Spinal cord (tissue), 10 donors: Measurements from ENCODE around the gene SPNS3. TPM values are rescaled to one million over a fixed set of nuclear protein-coding genes. Genes with fewer than 3 reads are reported as not detected.

Source experiments
- DNase-seq, 6 donors: peaks; one replicate each; pipeline versions ENCODE4 v3.0.0 to v3.0.0-alpha.2; 2013 to 2015; ENCODE audit warnings: low spot score in 6 of 6, low read depth in 4 of 6
- H3K27ac ChIP-seq: one replicate; pipeline ENCODE4 v1.5.1; 2013; ENCODE audit warnings: low read depth, low read length, control low read depth
- H3K27me3 ChIP-seq: one replicate; pipeline ENCODE4 v1.6.1; 2013; ENCODE audit warnings: low read length; ENCODE audit not compliant: control insufficient read depth, insufficient read depth
- H3K36me3 ChIP-seq: one replicate; pipeline ENCODE4 v1.6.1; 2013; ENCODE audit warnings: low read length; ENCODE audit not compliant: control insufficient read depth, insufficient read depth
- H3K4me1 ChIP-seq: one replicate; pipeline ENCODE4 v1.6.1; 2013; ENCODE audit warnings: low read length; ENCODE audit not compliant: control insufficient read depth, insufficient read depth
- H3K4me3 ChIP-seq: one replicate; pipeline ENCODE4 v1.5.1; 2013; ENCODE audit warnings: low read depth, low read length, control low read depth
- H3K9me3 ChIP-seq: one replicate; pipeline ENCODE4 v1.6.1; 2013; ENCODE audit warnings: low read length; ENCODE audit not compliant: control insufficient read depth, insufficient read depth
- WGBS: methylation state at CpG from one replicate; pipeline ENCODE4 v1.1.5; 2013; ENCODE audit warnings: missing lambda C conversion rate; ENCODE audit not compliant: insufficient coverage; 5-methylcytosine and 5-hydroxymethylcytosine counted together
- polyA plus RNA-seq, 2 donors: library from polyadenylated mRNA; unstranded; fragments of 120-200 nt; gene quantifications; one replicate each; pipeline ENCODE4 v1.2.1, GENCODE V29; 2013; ENCODE audit not compliant: insufficient read length in 2 of 2
- total RNA-seq, 2 donors: library from RNA; depleted of rRNA in 1 of 2; stranded (reverse); fragments of 120-200 nt in 1 of 2; fragments of >200 nt in 1 of 2; gene quantifications; one replicate each; pipeline versions ENCODE4 v1.2.3 to v1.2.4, GENCODE V29; 2013 to 2014
- donor health status: healthy.

SPNS3 gene
- total and polyA plus RNA-seq, 4 donors, result 0.83 to 2.0 (median 1.6) TPM

- Histone ChIP-seq H3K4me3 (peak overlapping the region; percentile 56), H3K27ac (peak overlapping the region; percentile 25), H3K36me3 (peaks cover 8% of the 10 kb centered on the region), H3K27me3 (peaks cover 19% of the 10 kb centered on the region), H3K9me3 (no peaks in the 10 kb centered on the region), H3K4me1 (peaks cover 58% of the 10 kb centered on the region)
- WGBS, result under 1% methylated on average over 51 of the region's 53 CpGs
- peak in 3 of 6 donors; percentile 32 to 93 (median 79) for DNase-seq
These were observed 65.9 kb downstream of the SPNS3 start for GRCh38 chr17:4499431-4500190.

GRCh38 chr17:4500191-4500571 is 66.4 kb downstream of the SPNS3 start:
- Histone ChIP-seq H3K27me3 (peaks cover 19% of the 10 kb centered on the region), H3K4me1 (peaks cover 64% of the 10 kb centered on the region), H3K36me3 (peaks cover 8% of the 10 kb centered on the region), H3K9me3 (no peaks in the 10 kb centered on the region), H3K27ac (no peak overlapping the region), H3K4me3 (peak overlapping the region; percentile 56)
- peak in 2 of 6 donors; percentile 51 to 70 for DNase-seq
- 6% methylated on average over 5 of the region's 7 CpGs for whole genome bisulfite sequencing

- H3K4me3 ChIP-seq, result no peak overlapping the region
- peaks cover 10% of the 10 kb centered on the region for H3K36me3 ChIP-seq
- DNase-seq, result no peak
- peaks cover 77% of the 10 kb centered on the region for H3K4me1 ChIP-seq
- peaks cover 19% of the 10 kb centered on the region for H3K27me3 ChIP-seq
- WGBS, result no CpG with 5 or more reads among the region's 3 CpGs
- H3K27ac ChIP-seq, result no peak overlapping the region
- H3K9me3 ChIP-seq, result no peaks in the 10 kb centered on the region
These were observed 67.7 kb downstream of the SPNS3 start for GRCh38 chr17:4501295-4501949.

- H3K9me3 ChIP-seq, result no peaks in the 10 kb centered on the region
- H3K27me3 ChIP-seq, result peaks cover 19% of the 10 kb centered on the region
- DNase-seq, result no peak
- 56% methylated on average over 10 of the region's 18 CpGs for WGBS
- no peak overlapping the region for H3K27ac ChIP-seq
- peaks cover 14% of the 10 kb centered on the region for H3K36me3 ChIP-seq
- peaks cover 84% of the 10 kb centered on the region for H3K4me1 ChIP-seq
- no peak overlapping the region for H3K4me3 ChIP-seq
These were observed 68.9 kb downstream of the SPNS3 start for GRCh38 chr17:4502466-4503154.

- Histone ChIP-seq H3K4me3 (no peak overlapping the region), H3K9me3 (no peaks in the 10 kb centered on the region), H3K27me3 (peaks cover 19% of the 10 kb centered on the region), H3K27ac (no peak overlapping the region), H3K36me3 (peaks cover 14% of the 10 kb centered on the region), H3K4me1 (peaks cover 76% of the 10 kb centered on the region)
- WGBS, result 63% methylated on average over 4 of the region's 4 CpGs
- peak in 2 of 6 donors; percentile 65 to 76 for DNase-seq
These were observed 69.7 kb downstream of the SPNS3 start for GRCh38 chr17:4503283-4504025.

- H3K36me3 ChIP-seq, result peaks cover 14% of the 10 kb centered on the region
These were observed 70.4 kb downstream of the SPNS3 start for GRCh38 chr17:4504188-4504587.

GRCh38 chr17:4505187-4505586 is 71.4 kb downstream of the SPNS3 start:
- no peaks in the 10 kb centered on the region for H3K9me3 ChIP-seq
- peaks cover 11% of the 10 kb centered on the region for H3K27me3 ChIP-seq
- peaks cover 21% of the 10 kb centered on the region for H3K36me3 ChIP-seq
- no peak for DNase-seq
- 90% methylated on average over 5 of the region's 5 CpGs for WGBS
- H3K4me1 ChIP-seq, result peaks cover 80% of the 10 kb centered on the region
- H3K4me3 ChIP-seq, result no peak overlapping the region
- H3K27ac ChIP-seq, result no peak overlapping the region

More at GRCh38 chr17:4504188-4504587, 70.4 kb downstream of the SPNS3 start:
- Histone ChIP-seq H3K9me3 (no peaks in the 10 kb centered on the region), H3K4me1 (peaks cover 79% of the 10 kb centered on the region), H3K4me3 (no peak overlapping the region), H3K27ac (no peak overlapping the region), H3K27me3 (peaks cover 19% of the 10 kb centered on the region)
- no peak for DNase-seq
- 73% methylated on average over 5 of the region's 5 CpGs for WGBS

- no peaks in the 10 kb centered on the region for H3K9me3 ChIP-seq
- whole genome bisulfite sequencing, result 57% methylated on average over 9 of the region's 13 CpGs
- peaks cover 21% of the 10 kb centered on the region for H3K36me3 ChIP-seq
- H3K4me1 ChIP-seq, result peaks cover 74% of the 10 kb centered on the region
- no peak for DNase-seq
- H3K27me3 ChIP-seq, result peaks cover under 1% of the 10 kb centered on the region
- H3K4me3 ChIP-seq, result no peak overlapping the region
- H3K27ac ChIP-seq, result no peak overlapping the region
These were observed 72.6 kb downstream of the SPNS3 start for GRCh38 chr17:4506175-4506813.

- peak in 1 of 6 donors; percentile 43 for DNase-seq
- Histone ChIP-seq H3K27ac (no peak overlapping the region), H3K9me3 (no peaks in the 10 kb centered on the region), H3K4me3 (no peak overlapping the region), H3K36me3 (peaks cover 23% of the 10 kb centered on the region), H3K4me1 (peaks cover 75% of the 10 kb centered on the region), H3K27me3 (no peaks in the 10 kb centered on the region)
- 60% methylated on average over 8 of the region's 8 CpGs for WGBS
These were observed 73.2 kb downstream of the SPNS3 start for GRCh38 chr17:4506892-4507291.
